Activated T-cell treated with anti-CD3 and anti-CD28 coated beads, Interleukin-2, amount 50 U/mL, for 24 hours (primary cell): ENCODE results near the gene SENP2.
A peak's percentile ranks its signal among the peaks of the same experiment; 100 is the strongest.
"Not testable (repeated sequence)": the region's sequence is repeated elsewhere in the genome, so short reads cannot be mapped to it uniquely, and the experiment has no call there.

Experiments
- DNase-seq: peaks from one replicate; pipeline ENCODE4 v3.0.0-alpha.2; 2020
- H3K27ac Mint-ChIP-seq: 2 replicates; pipeline ENCODE4 v1.8.0; 2020; ENCODE audit warnings: mild to moderate bottlenecking, mixed read lengths
- H3K27me3 Mint-ChIP-seq: 2 replicates; pipeline ENCODE4 v1.8.0; 2020; ENCODE audit warnings: mixed read lengths
- H3K36me3 Mint-ChIP-seq: 2 replicates; pipeline ENCODE4 v1.8.0; 2020; ENCODE audit warnings: low read depth, mixed read lengths
- H3K4me1 Mint-ChIP-seq: 2 replicates; pipeline ENCODE4 v1.8.0; 2020; ENCODE audit warnings: low read depth, mixed read lengths
- H3K4me3 Mint-ChIP-seq: 2 replicates; pipeline ENCODE4 v1.8.0; 2020; ENCODE audit warnings: mild to moderate bottlenecking, moderate library complexity, mixed read lengths
- H3K9me3 Mint-ChIP-seq: 2 replicates; pipeline ENCODE4 v1.8.0; 2020; ENCODE audit warnings: mixed read lengths

Gene SENP2

GRCh38 chr3:185585859-185586685, at the start of gene SENP2:
SENP2 (plus strand) TSS chr3:185586295; CDS start chr3:185586414, 119 bp downstream.
- no peaks in the 10 kb centered on the region for H3K27me3 Mint-ChIP-seq
- H3K4me1 Mint-ChIP-seq: peaks cover 36% of the 10 kb centered on the region
- H3K4me3 Mint-ChIP-seq: peak within 1 kb of the TSS; percentile 94

GRCh38 chr3:185537369-185537970, 48.6 kb upstream of the SENP2 start:
- peak overlapping the region; percentile 91 for H3K27ac Mint-ChIP-seq
- peaks cover 6% of the 10 kb centered on the region for H3K9me3 Mint-ChIP-seq
- peaks cover under 1% of the 10 kb centered on the region for H3K27me3 Mint-ChIP-seq
- peak; percentile 38 for DNase-seq
- peaks cover 10% of the 10 kb centered on the region for H3K4me1 Mint-ChIP-seq
- H3K4me3 Mint-ChIP-seq: peak overlapping the region; percentile 16
- H3K36me3 Mint-ChIP-seq: no peaks in the 10 kb centered on the region

More at GRCh38 chr3:185585859-185586685, at the start of gene SENP2:
- H3K27ac Mint-ChIP-seq: peak within 1 kb of the TSS; percentile 96
- peaks cover 23% of the 10 kb centered on the region for H3K36me3 Mint-ChIP-seq
- peak; percentile 99 for DNase-seq
- no peaks in the 10 kb centered on the region for H3K9me3 Mint-ChIP-seq

- H3K4me1 Mint-ChIP-seq: peaks cover 10% of the 10 kb centered on the region
- H3K27ac Mint-ChIP-seq: no peak overlapping the region
Observed at GRCh38 chr3:185539934-185540333, 46.2 kb upstream of the SENP2 start.

GRCh38 chr3:185540695-185541094, 45.4 kb upstream of the SENP2 start:
- no peak overlapping the region for H3K4me3 Mint-ChIP-seq
- no peak for DNase-seq
- no peaks in the 10 kb centered on the region for H3K36me3 Mint-ChIP-seq
- H3K27me3 Mint-ChIP-seq: peaks cover 3% of the 10 kb centered on the region
- no peak overlapping the region for H3K27ac Mint-ChIP-seq
- peaks cover 6% of the 10 kb centered on the region for H3K9me3 Mint-ChIP-seq
- peaks cover 10% of the 10 kb centered on the region for H3K4me1 Mint-ChIP-seq

More at GRCh38 chr3:185539934-185540333, 46.2 kb upstream of the SENP2 start:
- DNase-seq: no peak
- H3K9me3 Mint-ChIP-seq: peaks cover 6% of the 10 kb centered on the region
- H3K36me3 Mint-ChIP-seq: no peaks in the 10 kb centered on the region
- H3K4me3 Mint-ChIP-seq: no peak overlapping the region
- peaks cover 3% of the 10 kb centered on the region for H3K27me3 Mint-ChIP-seq

GRCh38 chr3:185549122-185549521, 37.0 kb upstream of the SENP2 start:
- DNase-seq: no peak

GRCh38 chr3:185549651-185550111, 36.4 kb upstream of the SENP2 start:
- Mint-ChIP-seq H3K4me1 (peaks cover 17% of the 10 kb centered on the region), H3K9me3 (no peaks in the 10 kb centered on the region), H3K4me3 (no peak overlapping the region), H3K27me3 (no peaks in the 10 kb centered on the region), H3K27ac (no peak overlapping the region), H3K36me3 (no peaks in the 10 kb centered on the region)
- no peak for DNase-seq

More at GRCh38 chr3:185549122-185549521, 37.0 kb upstream of the SENP2 start:
- Mint-ChIP-seq H3K27ac (no peak overlapping the region), H3K27me3 (no peaks in the 10 kb centered on the region), H3K4me1 (peaks cover 17% of the 10 kb centered on the region), H3K4me3 (no peak overlapping the region), H3K36me3 (no peaks in the 10 kb centered on the region), H3K9me3 (no peaks in the 10 kb centered on the region)

GRCh38 chr3:185552358-185552877, 33.7 kb upstream of the SENP2 start, which contains the start of gene LIPH:
LIPH (minus strand) TSS chr3:185552588; CDS start chr3:185552471, 117 bp downstream.
- no peak within 1 kb of the TSS for H3K4me3 Mint-ChIP-seq
- no peaks in the 10 kb centered on the region for H3K36me3 Mint-ChIP-seq
- H3K4me1 Mint-ChIP-seq: peaks cover 13% of the 10 kb centered on the region
- no peak for DNase-seq
- peak within 1 kb of the TSS; percentile 38 for H3K27ac Mint-ChIP-seq
- no peaks in the 10 kb centered on the region for H3K9me3 Mint-ChIP-seq
- no peaks in the 10 kb centered on the region for H3K27me3 Mint-ChIP-seq

- DNase-seq: no peak
- Mint-ChIP-seq H3K9me3 (no peaks in the 10 kb centered on the region), H3K4me1 (peaks cover 20% of the 10 kb centered on the region), H3K4me3 (no peak overlapping the region), H3K27me3 (peaks cover 5% of the 10 kb centered on the region), H3K27ac (no peak overlapping the region), H3K36me3 (no peaks in the 10 kb centered on the region)
Observed at GRCh38 chr3:185555101-185555501, 31.0 kb upstream of the SENP2 start.

GRCh38 chr3:185555860-185556347, 30.2 kb upstream of the SENP2 start:
- H3K27ac Mint-ChIP-seq: no peak overlapping the region

GRCh38 chr3:185556640-185557039, 29.5 kb upstream of the SENP2 start:
- not testable (repeated sequence) for DNase-seq, H3K9me3 Mint-ChIP-seq, H3K36me3 Mint-ChIP-seq, H3K27ac Mint-ChIP-seq, H3K4me3 Mint-ChIP-seq
- Mint-ChIP-seq H3K27me3 (peaks cover 14% of the 10 kb centered on the region), H3K4me1 (peaks cover 26% of the 10 kb centered on the region)

More at GRCh38 chr3:185555860-185556347, 30.2 kb upstream of the SENP2 start:
- Mint-ChIP-seq H3K27me3 (peaks cover 11% of the 10 kb centered on the region), H3K4me1 (peaks cover 20% of the 10 kb centered on the region), H3K9me3 (no peaks in the 10 kb centered on the region), H3K4me3 (no peak overlapping the region), H3K36me3 (no peaks in the 10 kb centered on the region)
- DNase-seq: no peak

GRCh38 chr3:185558395-185558794, 27.7 kb upstream of the SENP2 start:
- no peak for DNase-seq

GRCh38 chr3:185559706-185560090, 26.4 kb upstream of the SENP2 start:
- Mint-ChIP-seq H3K36me3 (no peaks in the 10 kb centered on the region), H3K4me3 (no peak overlapping the region), H3K27me3 (peaks cover 14% of the 10 kb centered on the region), H3K4me1 (peaks cover 22% of the 10 kb centered on the region), H3K9me3 (no peaks in the 10 kb centered on the region), H3K27ac (no peak overlapping the region)
- DNase-seq: no peak

More at GRCh38 chr3:185558395-185558794, 27.7 kb upstream of the SENP2 start:
- Mint-ChIP-seq H3K36me3 (no peaks in the 10 kb centered on the region), H3K9me3 (no peaks in the 10 kb centered on the region), H3K27ac (peak overlapping the region; percentile 76), H3K4me1 (peaks cover 22% of the 10 kb centered on the region), H3K27me3 (peaks cover 14% of the 10 kb centered on the region), H3K4me3 (no peak overlapping the region)

GRCh38 chr3:185560676-185561075, 25.4 kb upstream of the SENP2 start:
- no peak for DNase-seq
- Mint-ChIP-seq H3K27ac (no peak overlapping the region), H3K4me3 (no peak overlapping the region), H3K4me1 (peaks cover 22% of the 10 kb centered on the region), H3K9me3 (no peaks in the 10 kb centered on the region), H3K27me3 (peaks cover 14% of the 10 kb centered on the region), H3K36me3 (no peaks in the 10 kb centered on the region)

- Mint-ChIP-seq H3K4me3 (no peak overlapping the region), H3K36me3 (no peaks in the 10 kb centered on the region), H3K4me1 (peaks cover 22% of the 10 kb centered on the region), H3K27me3 (peaks cover 14% of the 10 kb centered on the region), H3K27ac (peak overlapping the region; percentile 20), H3K9me3 (no peaks in the 10 kb centered on the region)
- DNase-seq: peak; percentile 39
Observed at GRCh38 chr3:185561374-185561943, 24.6 kb upstream of the SENP2 start.
